Vagina (tissue), 2 donors: ENCODE data around the gene HSD17B2.

Experiments
- POLR2A ChIP-seq, 2 donors: fragments of 450-650 bp; IDR thresholded peaks; one replicate each; pipeline ENCODE4 v1.6.1; 2017; ENCODE audit warnings: antibody characterized with exemption in 2 of 2, mild to moderate bottlenecking in 2 of 2, moderate library complexity in 2 of 2
- TF ChIP-seq, protein P1 (sequence below), 3 experiments: fragments of 450-650 bp in 2 of 3; fragments of 200-600 bp in 1 of 3; sonication (generic) in 1 of 3; IDR thresholded peaks; one replicate each; pipeline ENCODE4 v1.5.1; 2017 to 2019; ENCODE audit warnings: antibody characterized with exemption in 3 of 3, mild to moderate bottlenecking in 2 of 3, moderate library complexity in 2 of 3

DNA sequence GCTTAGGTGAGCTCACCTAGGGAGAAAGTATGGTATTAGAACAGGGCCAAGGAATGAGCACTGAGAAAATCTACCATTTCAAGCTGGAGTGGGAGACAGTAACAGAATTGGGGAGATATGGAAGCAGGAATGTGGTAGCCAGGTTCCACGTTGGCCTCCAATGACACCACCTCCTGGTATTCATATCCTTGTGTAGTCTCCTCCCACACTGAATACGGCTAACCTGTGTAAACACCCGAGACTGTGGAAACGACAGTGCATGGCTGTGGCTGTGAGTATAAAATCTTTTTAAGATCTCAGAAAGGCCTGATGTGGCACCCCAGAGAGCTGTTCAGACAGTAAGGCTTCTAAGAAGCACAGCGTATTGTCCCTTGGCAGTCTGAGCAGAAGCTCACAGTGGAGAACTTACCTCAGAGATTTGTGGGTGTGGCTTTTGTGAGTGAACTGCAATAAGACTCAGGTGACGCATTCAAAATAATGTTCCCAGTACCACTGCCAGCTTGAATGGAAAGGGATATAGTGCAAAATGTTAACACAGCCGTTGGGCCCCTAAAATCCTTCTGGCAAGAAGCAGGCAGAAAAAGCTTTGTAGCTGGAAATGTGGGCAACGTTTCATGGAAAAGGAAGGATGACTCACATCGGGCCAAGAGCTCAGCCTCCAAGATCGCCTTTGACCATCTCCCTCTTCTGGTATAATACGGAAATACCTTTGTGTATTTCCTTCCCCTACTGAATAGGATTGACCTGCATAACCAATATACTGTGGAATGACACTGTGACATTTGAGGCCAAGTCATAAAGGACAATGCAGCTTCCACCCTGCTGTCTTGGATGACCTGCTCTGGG is 38.2 kb upstream of the HSD17B2 start:
- TF ChIP-seq, protein P1, sequence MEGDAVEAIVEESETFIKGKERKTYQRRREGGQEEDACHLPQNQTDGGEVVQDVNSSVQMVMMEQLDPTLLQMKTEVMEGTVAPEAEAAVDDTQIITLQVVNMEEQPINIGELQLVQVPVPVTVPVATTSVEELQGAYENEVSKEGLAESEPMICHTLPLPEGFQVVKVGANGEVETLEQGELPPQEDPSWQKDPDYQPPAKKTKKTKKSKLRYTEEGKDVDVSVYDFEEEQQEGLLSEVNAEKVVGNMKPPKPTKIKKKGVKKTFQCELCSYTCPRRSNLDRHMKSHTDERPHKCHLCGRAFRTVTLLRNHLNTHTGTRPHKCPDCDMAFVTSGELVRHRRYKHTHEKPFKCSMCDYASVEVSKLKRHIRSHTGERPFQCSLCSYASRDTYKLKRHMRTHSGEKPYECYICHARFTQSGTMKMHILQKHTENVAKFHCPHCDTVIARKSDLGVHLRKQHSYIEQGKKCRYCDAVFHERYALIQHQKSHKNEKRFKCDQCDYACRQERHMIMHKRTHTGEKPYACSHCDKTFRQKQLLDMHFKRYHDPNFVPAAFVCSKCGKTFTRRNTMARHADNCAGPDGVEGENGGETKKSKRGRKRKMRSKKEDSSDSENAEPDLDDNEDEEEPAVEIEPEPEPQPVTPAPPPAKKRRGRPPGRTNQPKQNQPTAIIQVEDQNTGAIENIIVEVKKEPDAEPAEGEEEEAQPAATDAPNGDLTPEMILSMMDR (IDR thresholded peaks at IDR 0.05) = no peak
- TF ChIP-seq POLR2A (IDR thresholded peaks at IDR 0.05) = no peak
